Activated T-cell treated with anti-CD3 and anti-CD28 coated beads, Interleukin-2, amount 50 U/mL, for 4 hours (primary cell): Measurements from ENCODE around the gene ATF7IP2. TPM values are rescaled to one million over a fixed set of nuclear protein-coding genes. Genes with fewer than 3 reads are reported as not detected.
"Not testable (repeated sequence)": the region's sequence is repeated elsewhere in the genome, so short reads cannot be mapped to it uniquely, and the experiment has no call there.

ENCODE experiments used
- ATAC-seq, 2 donors: fragments of 200-7000 bp; cut with Tn5 transposase; one replicate each; pipeline ENCODE4 v1.10.0; 2021
- DNase-seq: peaks from one replicate; pipeline ENCODE4 v3.0.0-alpha.2; 2020
- H3K27me3 Mint-ChIP-seq: one replicate; pipeline ENCODE4 v1.8.0; 2021; ENCODE audit warnings: low read depth, mixed read lengths
- H3K36me3 Mint-ChIP-seq: one replicate; pipeline ENCODE4 v1.8.0; 2022; ENCODE audit warnings: mixed read lengths; ENCODE audit not compliant: insufficient read depth
- H3K4me1 Mint-ChIP-seq: one replicate; pipeline ENCODE4 v1.8.0; 2021; ENCODE audit warnings: low read depth, mixed read lengths
- H3K4me3 Mint-ChIP-seq: one replicate; pipeline ENCODE4 v1.8.0; 2021; ENCODE audit warnings: mild to moderate bottlenecking, moderate library complexity, mixed read lengths
- H3K9me3 Mint-ChIP-seq: one replicate; pipeline ENCODE4 v1.8.0; 2021; ENCODE audit warnings: mixed read lengths
- total RNA-seq, 3 donors: library from RNA; stranded (reverse); gene quantifications; one replicate each; pipeline ENCODE4 v1.2.1, GENCODE V29; 2021

Gene ATF7IP2
- total RNA-seq, 3 donors from 2014 or later = 11.3 to 16.2 (median 11.7) TPM

DNA sequence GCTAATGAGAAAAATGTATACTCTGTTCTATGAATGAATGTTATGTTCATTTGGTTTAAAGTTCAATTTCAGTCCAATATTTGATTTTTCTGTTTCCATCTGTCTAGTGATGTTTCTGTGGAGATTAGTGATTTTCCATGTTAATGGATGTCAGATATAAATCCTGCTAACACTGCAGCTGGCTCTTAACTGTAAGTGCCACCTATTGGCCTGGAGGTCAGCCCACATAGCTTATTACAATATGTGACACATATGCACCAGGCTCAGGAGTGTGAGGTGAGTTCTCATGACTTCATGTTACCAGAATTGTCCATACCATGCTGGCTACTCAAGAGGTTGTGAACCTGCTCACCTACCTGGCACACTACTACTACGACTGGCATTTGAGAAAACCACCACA, 17.1 kb downstream of the ATF7IP2 start:
- Mint-ChIP-seq H3K4me3 (no peak overlapping the region), H3K36me3 (peaks cover 43% of the 10 kb centered on the region), H3K27me3 (no peaks in the 10 kb centered on the region), H3K4me1 (peaks cover 25% of the 10 kb centered on the region), H3K9me3 (peaks cover 31% of the 10 kb centered on the region)
- ATAC-seq (no peak), DNase-seq (no peak)

DNA sequence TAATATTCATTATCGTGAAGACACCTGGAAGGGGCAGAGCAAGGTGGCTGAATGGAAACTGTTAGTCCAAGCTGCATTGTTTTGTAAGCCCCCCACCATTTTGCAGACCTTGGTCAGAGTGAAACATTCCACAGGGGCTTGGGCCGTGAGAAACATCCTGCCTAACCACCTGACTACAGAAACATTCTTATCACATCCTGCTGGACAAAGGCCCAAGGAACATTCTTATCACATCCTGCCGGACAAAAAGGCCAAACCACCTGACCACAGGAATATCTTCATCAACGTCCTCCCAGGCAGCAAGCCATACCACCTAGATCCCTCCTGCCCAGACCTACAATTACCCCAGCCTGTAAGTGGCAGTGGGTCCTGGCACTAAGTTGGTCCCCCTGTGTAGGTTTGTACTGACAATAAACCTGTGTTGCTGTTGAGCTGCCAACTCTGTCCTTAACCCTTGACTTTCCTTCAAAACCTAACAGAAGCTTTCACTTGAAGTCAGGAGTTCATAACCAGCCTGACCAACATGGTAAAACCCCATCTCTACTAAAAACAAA, 19.6 kb downstream of the ATF7IP2 start:
- ATAC-seq (no peak), DNase-seq (no peak)
- Mint-ChIP-seq H3K27me3 (no peaks in the 10 kb centered on the region), H3K36me3 (peaks cover 44% of the 10 kb centered on the region), H3K4me3 (no peak overlapping the region), H3K4me1 (peaks cover 19% of the 10 kb centered on the region), H3K9me3 (peaks cover 45% of the 10 kb centered on the region)

DNA sequence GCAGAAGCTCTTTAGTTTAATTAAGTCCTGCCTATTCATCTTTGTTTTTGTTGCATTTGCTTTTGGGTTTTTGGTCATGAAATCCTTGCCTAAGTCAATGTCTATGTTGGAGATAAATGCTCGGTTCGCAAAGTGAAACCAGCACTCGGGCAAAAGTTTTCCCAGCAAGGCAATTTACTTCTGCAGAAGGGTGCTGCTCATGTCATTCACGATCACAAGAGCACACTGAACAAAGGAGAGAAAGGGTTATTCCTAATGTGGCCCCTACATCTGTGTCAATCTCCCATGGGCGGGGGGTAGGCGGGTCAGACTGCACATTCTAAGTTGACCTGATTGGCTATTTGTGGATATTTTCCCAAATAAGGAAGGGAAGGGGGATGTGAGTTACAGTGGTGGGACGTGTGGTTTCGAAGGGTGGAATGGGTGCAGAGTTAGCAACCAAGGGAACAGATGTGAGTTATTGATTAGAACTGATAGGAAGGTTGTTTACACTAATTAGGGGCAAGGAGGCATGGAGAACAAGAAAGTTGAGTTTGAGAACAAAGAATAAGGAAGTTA, 23.0 kb downstream of the ATF7IP2 start:
- Mint-ChIP-seq H3K4me3 (no peak overlapping the region), H3K36me3 (peaks cover 41% of the 10 kb centered on the region), H3K9me3 (peaks cover 56% of the 10 kb centered on the region), H3K4me1 (peaks cover 5% of the 10 kb centered on the region), H3K27me3 (no peaks in the 10 kb centered on the region)
- ATAC-seq (no peak), DNase-seq (no peak)

DNA sequence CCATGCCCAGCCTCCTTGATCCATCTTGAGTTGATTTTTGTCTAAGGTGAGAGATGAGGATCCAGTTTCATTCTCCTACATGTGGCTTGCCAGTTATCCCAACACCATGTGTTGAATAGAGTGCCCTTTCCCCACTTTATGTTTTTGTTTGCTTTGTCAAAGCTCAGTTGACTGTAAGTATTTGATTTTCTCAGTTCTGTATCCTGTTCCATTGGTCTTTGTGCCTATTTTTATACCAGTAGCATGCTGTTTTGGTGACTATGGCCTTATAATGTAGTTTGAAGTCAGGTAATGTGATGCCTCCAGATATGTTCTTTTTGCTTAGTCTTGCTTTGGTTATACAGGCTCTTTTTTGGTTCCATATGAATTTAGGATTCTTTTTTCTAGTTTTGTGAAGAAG, 23.9 kb downstream of the ATF7IP2 start:
- H3K4me3 Mint-ChIP-seq, ATAC-seq, H3K27me3 Mint-ChIP-seq, H3K4me1 Mint-ChIP-seq, DNase-seq: not testable (repeated sequence)
- H3K36me3 Mint-ChIP-seq = peaks cover 45% of the 10 kb centered on the region
- H3K9me3 Mint-ChIP-seq = peaks cover 64% of the 10 kb centered on the region

DNA sequence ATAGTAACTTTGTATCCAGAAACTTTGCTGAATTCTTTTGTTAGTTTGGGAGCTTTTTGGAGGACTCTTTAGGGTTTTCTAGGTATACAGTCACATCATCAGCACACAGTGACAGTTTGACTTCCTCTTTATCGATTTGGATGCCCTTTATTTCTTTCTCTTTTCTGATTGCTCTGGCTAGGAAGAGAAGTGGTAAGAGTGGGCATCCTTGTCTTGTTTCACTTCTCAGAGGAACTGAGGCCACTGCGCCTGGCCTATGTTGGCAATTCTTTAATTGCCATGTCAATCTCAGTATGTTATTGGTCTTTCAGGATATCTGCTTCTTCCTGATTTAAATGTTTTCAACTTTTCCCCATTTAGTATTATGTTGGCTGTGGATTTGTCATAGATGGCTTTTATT, 24.6 kb downstream of the ATF7IP2 start:
- peaks cover 70% of the 10 kb centered on the region for H3K9me3 Mint-ChIP-seq

DNA sequence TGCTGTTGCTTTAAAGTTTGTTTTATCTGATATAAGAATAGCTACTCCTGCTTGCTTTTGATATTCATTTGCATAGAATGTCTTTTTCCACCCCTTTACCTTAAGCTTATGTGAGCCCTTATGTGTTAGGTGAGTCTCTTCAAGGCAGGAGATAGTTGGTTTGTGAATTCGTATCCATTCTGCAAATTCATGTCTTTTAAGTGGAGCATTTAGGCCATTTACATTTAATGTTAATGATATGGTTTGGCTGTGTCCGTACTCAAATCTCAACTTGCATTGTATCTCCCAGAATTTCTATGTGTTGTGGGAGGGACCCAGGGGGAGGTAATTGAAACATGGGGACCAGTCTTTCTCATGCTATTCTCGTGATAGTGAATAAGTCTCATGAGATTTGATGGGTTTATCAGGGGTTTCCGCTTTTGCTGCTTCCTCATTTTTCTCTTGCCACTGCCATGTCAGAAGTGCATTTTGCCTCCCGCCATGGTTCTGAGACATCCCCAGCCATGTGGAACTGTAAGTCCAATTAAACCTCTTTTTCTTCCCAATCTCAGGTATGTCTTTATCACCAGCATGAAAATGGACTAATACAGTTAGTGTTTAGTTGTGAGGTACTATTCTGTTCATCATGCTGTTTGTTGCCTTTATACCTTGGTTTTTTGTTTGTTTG, 27.2 kb downstream of the ATF7IP2 start:
- ATAC-seq = no peak

More for the DNA sequence above, 24.6 kb downstream of the ATF7IP2 start:
- Mint-ChIP-seq H3K36me3 (peaks cover 50% of the 10 kb centered on the region), H3K4me1 (peaks cover 5% of the 10 kb centered on the region), H3K4me3 (no peak overlapping the region), H3K27me3 (no peaks in the 10 kb centered on the region)
- no peak for ATAC-seq
- DNase-seq = no peak

DNA sequence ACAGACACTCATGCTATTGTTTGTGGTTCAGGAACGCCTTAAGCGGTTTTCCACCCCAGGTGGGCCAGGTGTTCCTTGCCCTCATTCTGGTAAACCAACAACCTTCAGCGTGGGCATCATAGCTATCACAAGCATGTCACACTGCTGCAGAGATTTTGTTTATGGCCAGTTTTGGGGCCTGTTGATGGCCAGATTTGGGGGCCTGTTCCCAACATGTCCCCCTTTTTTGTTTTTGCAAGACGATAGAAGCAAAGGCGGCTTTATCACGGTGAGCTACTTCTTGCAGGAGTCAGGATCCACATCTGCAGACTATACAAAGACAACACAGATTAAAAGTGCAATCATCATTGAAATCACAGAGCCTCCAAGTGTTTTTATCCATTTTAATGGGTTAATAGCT, 32.3 kb downstream of the ATF7IP2 start:
- peaks cover 63% of the 10 kb centered on the region for H3K9me3 Mint-ChIP-seq
- H3K36me3 Mint-ChIP-seq = peaks cover 64% of the 10 kb centered on the region
- not testable (repeated sequence) for DNase-seq, ATAC-seq, H3K27me3 Mint-ChIP-seq, H3K4me1 Mint-ChIP-seq, H3K4me3 Mint-ChIP-seq

More for the DNA sequence above, 27.2 kb downstream of the ATF7IP2 start:
- Mint-ChIP-seq H3K4me1 (peaks cover 5% of the 10 kb centered on the region), H3K27me3 (no peaks in the 10 kb centered on the region), H3K4me3 (no peak overlapping the region), H3K36me3 (peaks cover 57% of the 10 kb centered on the region), H3K9me3 (peaks cover 77% of the 10 kb centered on the region)
- no peak for DNase-seq

DNA sequence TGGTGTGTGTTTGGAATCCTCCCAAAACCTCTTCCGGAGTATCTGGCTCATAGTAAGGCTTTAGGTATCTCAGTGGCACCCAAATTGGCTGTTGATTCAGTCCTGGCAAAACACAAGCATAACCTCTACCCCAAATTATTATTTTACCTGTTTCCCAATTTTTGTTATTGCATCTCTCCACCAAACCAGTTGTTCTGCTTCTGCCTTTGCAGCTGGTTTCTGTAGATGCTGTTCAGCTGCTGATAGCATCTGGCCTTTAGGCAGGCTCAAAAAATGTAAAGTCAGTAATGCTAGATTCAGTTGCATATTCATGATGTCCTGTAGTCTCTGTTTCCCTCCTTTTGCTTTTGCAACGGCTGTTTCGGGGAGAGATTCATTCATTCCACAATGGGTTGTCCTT, 33.8 kb downstream of the ATF7IP2 start:
- ATAC-seq = no peak
- Mint-ChIP-seq H3K9me3 (peaks cover 52% of the 10 kb centered on the region), H3K4me3 (no peak overlapping the region), H3K27me3 (no peaks in the 10 kb centered on the region), H3K36me3 (peaks cover 56% of the 10 kb centered on the region), H3K4me1 (no peaks in the 10 kb centered on the region)
- no peak for DNase-seq

DNA sequence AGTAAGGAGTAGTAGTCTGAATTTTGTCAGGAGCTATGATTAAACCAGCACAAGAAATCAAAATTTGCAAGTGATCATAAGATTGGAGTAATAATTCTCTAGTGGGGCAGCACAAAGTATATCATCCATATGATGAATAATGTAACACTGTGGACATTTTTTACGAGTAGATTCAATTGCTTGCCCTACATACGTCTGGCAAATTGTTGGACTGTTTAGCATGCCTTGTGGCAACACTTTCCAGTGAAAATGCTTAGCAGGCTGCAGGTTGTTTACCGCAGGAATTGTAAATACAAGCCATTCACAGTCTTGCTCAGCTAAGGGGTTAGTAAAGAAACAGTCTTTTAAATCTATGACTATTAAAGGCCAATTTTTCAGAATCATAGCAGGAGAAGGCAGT, 35.7 kb downstream of the ATF7IP2 start:
- peaks cover 36% of the 10 kb centered on the region for H3K9me3 Mint-ChIP-seq
- no peak for ATAC-seq
- H3K36me3 Mint-ChIP-seq = peaks cover 45% of the 10 kb centered on the region
- no peak for DNase-seq
- no peaks in the 10 kb centered on the region for H3K27me3 Mint-ChIP-seq
- no peak overlapping the region for H3K4me3 Mint-ChIP-seq
- H3K4me1 Mint-ChIP-seq = no peaks in the 10 kb centered on the region

DNA sequence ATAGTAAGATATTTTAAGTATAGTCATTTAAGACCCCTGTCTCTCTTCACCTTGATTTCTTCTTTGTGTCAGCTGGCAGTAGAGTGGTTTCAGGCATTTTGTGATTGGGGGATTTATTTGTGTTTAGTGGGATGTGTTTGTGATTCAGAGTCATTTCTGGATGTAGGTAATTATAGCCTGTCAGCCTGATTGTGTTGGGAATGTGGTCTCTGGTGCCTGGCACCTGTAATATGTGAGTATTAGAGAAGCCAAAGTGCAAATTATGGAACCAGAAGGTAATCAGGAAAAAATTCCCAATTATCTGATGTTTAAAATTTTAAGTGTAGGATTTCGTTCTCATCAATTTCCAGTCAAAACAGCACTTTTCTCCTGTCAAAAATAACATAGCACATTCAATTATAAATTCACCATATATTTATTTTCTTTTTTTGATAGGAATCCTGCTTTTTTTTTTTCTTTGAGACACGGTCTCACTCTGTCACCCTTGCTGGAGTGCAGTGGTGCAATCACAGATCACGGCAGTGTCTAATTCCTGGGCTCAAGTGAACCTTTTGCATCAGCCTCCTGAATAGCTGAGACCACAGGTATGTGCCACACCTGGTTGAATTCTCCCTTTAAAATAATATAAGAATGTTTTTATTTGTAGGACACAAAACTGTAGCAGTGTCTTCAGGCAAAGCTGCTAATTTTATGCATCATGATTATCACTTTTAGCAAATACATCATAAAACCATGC, 42.7 kb downstream of the ATF7IP2 start:
- Mint-ChIP-seq H3K9me3 (peaks cover 3% of the 10 kb centered on the region), H3K36me3 (peaks cover 21% of the 10 kb centered on the region), H3K4me3 (no peak overlapping the region), H3K4me1 (no peaks in the 10 kb centered on the region), H3K27me3 (no peaks in the 10 kb centered on the region)
- DNase-seq = no peak
- ATAC-seq = no peak

DNA sequence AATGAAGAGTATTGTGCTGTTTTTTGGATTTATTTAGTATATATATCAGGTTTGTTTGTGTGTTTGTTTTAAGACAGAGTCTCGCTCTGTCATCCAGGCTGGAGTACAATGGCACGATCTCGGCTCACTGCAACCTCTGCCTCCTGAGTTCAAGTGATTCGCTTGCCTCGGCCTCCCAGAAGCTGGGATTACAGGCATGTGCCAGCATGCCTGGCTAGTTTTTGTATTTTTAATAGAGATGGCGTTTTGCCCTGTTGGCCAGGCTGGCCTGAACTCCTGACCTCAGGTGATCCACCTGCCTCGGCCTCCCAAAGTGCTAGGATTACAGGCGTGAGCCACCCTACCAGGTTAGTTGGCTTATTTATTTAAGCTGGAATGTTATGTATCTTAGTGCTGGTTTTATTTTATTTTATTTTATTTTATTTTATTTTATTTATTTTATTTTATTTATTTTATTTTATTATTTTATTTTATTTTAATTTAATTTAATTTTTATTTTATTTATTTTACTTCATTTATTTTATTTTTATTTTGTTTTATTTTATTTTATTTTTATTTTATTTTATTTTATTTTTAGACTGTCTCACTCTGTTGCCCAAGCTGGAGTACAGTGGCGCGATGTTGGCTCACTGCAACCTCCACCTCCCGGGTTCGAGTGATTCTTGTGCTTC, 43.6 kb downstream of the ATF7IP2 start:
- not testable (repeated sequence) for H3K4me1 Mint-ChIP-seq, ATAC-seq, H3K9me3 Mint-ChIP-seq, DNase-seq, H3K27me3 Mint-ChIP-seq, H3K4me3 Mint-ChIP-seq
- peaks cover 28% of the 10 kb centered on the region for H3K36me3 Mint-ChIP-seq

DNA sequence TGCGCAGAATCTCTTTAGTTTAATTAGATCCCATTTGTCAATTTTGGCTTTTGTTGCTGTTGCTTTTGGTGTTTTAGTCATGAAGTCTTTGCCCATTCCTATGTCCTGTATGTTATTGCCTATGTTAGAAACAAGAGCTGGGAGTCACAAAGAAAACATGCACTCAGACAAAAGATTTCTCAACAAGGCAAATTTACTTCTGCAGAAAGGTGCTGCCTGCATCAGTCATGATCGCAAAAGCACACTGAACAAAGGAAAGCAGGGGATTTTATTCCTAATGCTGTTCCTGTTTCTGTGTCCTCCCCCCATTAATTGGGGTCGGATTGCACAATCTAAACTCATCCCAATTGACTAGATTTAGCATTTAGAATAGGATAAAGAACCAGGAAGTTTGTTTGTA, 55.9 kb downstream of the ATF7IP2 start:
- Mint-ChIP-seq H3K36me3 (peaks cover 64% of the 10 kb centered on the region), H3K4me3 (no peak overlapping the region), H3K27me3 (no peaks in the 10 kb centered on the region), H3K4me1 (no peaks in the 10 kb centered on the region), H3K9me3 (peaks cover 41% of the 10 kb centered on the region)
- DNase-seq = no peak
- no peak for ATAC-seq

DNA sequence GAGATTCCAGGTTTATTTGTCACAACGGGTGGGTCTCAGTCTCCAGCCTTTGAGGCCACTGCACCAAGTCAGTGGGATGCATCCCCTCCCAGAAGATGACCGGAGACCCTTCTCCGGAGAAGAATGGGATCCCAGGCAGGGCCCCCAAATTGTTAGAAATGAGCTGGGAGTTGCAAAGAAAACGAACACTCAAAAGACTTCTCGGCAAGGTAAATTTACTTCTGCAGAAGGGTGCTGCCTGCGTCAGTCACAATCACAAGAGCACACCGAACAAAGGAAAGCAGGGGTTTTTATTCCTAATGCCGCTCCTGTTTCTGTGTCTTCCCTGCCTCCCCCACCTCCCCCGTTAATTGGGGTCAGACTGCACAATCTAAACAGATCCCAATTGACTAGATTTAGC, 61.4 kb downstream of the ATF7IP2 start:
- DNase-seq = no peak
- H3K4me3 Mint-ChIP-seq = no peak overlapping the region
- peaks cover 89% of the 10 kb centered on the region for H3K36me3 Mint-ChIP-seq
- H3K4me1 Mint-ChIP-seq = peaks cover 6% of the 10 kb centered on the region
- H3K9me3 Mint-ChIP-seq = peaks cover 37% of the 10 kb centered on the region
- ATAC-seq = no peak
- H3K27me3 Mint-ChIP-seq = no peaks in the 10 kb centered on the region
